GM19099 (cell line): Measurements from ENCODE around the gene TBL1XR1.

ENCODE experiments used
- POLR2A ChIP-seq: IDR thresholded peaks from 3 replicates; pipeline ENCODE4 v1.6.1; 2011; ENCODE audit warnings: low read depth; ENCODE audit not compliant: insufficient read length; ENCODE audit errors: extremely low read depth

Gene TBL1XR1

GRCh38 chr3:177134816-177135210, 62.5 kb downstream of the TBL1XR1 start:
- no peak for TF ChIP-seq POLR2A

DNA sequence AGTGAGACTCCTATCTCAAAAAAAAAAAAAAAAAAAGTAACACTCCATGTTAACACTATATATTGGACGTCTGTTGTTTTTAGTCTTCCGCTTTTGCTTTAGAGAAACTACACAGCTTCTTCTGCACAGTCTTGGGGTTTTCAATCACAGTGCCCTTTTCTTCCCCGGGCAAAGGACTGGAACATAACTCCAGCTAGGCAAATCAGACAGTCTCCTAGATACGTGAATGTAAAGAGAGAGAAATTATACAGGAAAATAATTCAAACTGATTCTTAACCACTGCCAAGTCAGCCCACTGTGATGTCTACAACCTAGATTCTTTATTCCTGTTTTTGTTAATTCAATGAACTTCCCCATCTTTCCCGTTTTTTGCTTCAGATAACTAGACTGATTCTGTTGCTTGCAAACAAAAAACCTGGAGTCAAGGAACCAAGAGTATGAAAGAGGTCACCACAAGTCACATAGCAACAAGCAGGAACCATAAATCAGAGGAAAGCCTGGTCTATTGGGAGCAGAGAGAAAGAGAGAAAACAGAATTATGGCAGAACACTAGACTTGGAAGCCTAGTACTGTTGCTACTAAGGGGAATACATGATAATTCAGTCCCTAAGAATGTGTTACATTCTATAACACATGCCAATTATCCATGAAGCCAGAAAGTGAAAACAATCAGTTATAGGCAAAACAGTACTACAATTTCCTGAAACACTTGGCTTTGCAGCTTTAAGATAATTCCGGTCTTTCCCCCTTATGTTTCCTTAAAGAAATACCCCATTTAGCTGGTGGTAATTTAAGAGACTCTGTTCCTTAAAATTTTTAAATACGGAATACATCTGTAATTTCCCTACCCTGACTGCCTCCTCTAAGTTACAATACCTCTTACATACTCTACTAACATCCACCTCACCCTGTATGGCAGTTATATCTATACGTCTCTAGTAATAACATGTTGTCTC, 63.1 kb downstream of the TBL1XR1 start:
- no peak for TF ChIP-seq POLR2A

GRCh38 chr3:177131927-177132636, 65.2 kb downstream of the TBL1XR1 start:
- no peak for TF ChIP-seq POLR2A

GRCh38 chr3:177127008-177127407, 70.3 kb downstream of the TBL1XR1 start:
- no peak for TF ChIP-seq POLR2A

GRCh38 chr3:177126015-177126773, 71.1 kb downstream of the TBL1XR1 start:
- TF ChIP-seq POLR2A: no peak

GRCh38 chr3:177124882-177125281, 72.4 kb downstream of the TBL1XR1 start:
- no peak for TF ChIP-seq POLR2A

DNA sequence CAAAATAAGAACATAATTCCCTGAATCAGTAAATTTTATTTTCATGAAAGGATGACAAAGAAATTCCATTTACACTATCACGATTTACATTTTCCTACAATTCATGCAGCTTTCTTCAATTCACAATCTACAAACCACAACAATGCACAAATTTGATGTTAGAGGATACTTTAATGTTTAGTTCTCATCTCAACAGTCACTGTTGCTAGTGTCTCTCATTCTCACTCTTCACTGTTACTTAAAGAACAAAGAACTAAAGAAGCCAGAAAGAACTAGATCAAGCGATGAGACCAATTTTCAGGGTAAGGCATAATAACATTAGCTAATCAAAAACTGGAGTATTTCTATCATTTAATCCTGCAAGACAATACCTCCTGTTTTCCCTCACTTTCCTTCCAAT, 73.5 kb downstream of the TBL1XR1 start:
- TF ChIP-seq POLR2A: no peak

DNA sequence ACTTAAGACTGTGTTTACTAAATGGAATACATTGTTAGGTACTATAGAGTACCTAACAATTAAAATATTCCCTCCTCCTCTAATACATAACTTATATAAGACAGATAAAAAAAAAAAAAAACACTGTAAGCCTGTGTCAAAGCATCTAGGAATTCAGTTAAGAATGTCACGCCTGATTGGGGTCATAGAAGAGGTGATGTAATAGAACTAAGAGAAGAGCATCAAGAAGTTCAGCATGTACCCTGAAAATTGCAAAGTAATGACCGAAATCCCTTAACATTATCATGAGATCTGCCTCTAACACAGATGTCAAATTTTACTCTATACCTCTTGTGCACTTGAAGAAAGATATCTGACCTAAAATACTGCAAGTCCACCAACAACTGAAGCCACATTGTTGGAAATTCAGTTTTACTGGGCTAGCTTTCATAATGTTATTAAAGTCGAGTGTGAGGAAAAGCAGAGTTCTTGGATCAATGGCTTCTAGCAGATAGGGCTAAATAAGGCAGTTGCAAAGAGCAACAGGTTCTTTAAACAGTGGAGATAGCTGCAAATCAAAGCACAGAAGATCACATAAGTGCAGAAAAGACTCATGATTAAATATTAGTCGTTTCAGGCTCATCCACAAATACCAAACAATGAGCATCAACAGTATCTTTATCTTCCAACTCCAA, 75.0 kb downstream of the TBL1XR1 start:
- no peak for TF ChIP-seq POLR2A

DNA sequence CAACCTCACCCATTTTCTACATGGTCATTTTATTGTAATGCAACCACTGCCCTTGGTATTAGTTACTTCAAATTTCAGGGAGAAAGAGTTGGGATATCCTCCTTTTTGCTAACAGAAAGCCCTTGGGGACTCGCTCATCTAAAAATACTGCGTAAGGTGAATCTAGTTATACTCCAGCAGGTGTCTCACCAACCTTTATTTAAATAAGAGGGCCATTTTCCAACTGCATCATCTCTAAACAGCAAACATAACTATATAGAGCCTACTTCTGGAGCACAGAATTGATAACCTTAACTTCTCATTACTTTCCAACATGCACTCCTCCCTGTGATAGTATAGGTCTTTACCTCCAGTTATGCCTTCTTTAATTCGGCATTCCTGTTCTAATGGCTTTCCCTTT, 77.5 kb downstream of the TBL1XR1 start:
- TF ChIP-seq POLR2A: no peak

GRCh38 chr3:177114253-177114652, 83.0 kb downstream of the TBL1XR1 start:
- no peak for TF ChIP-seq POLR2A

DNA sequence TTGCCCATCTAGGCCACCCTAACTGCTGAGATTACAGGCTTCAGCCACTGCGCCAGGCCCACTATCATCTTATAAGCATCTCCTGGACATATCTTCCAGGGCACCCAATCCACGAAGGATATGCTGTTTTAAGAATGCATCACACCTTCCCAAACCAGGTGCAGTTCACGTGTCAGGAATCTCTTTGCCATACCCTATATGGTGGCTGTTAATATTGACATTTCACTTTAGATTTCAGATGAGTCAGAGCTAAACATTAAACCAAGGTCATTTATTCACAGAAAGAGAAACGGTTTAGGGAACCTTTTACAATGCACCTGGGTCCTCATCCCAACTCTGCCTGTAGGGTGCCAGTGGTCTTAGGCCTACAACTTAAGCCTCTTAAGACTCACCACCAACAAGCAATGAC, 85.7 kb downstream of the TBL1XR1 start:
- no peak for TF ChIP-seq POLR2A

GRCh38 chr3:177110895-177111294, 86.4 kb downstream of the TBL1XR1 start:
- no peak for TF ChIP-seq POLR2A

GRCh38 chr3:177110386-177110785, 86.9 kb downstream of the TBL1XR1 start:
- TF ChIP-seq POLR2A: no peak

GRCh38 chr3:177109688-177110330, 87.5 kb downstream of the TBL1XR1 start:
- TF ChIP-seq POLR2A: no peak

DNA sequence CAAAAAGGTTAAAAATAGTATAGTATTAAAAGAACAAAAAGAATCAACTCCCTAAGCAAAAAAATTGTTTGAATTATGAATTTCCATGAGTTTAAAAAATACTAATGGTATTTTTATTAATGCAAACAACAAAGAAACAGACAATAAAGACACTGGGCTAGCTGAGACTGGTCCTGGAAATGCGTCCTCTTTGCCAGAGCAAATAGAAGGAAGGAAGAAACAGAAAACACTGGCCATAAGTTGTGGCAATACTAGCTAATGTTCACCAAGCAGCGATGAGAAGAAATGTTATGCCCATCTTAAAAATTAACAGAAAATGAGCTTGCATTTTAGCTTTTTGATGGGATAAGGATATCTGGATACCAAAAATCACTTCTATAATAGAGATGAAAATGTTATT, 88.6 kb downstream of the TBL1XR1 start:
- no peak for TF ChIP-seq POLR2A
